Tongue (tissue), 2 donors: ENCODE measurements around the gene TMX1. TPM values are rescaled to one million over a fixed set of nuclear protein-coding genes. Genes with fewer than 3 reads are reported as not detected.
"Not testable (repeated sequence)": the region's sequence is repeated elsewhere in the genome, so short reads cannot be mapped to it uniquely, and the experiment has no call there.

Experiments
- DNase-seq: peaks from one replicate; pipeline ENCODE4 v3.0.0-alpha.2; 2015
- total RNA-seq: library from RNA; depleted of rRNA; stranded (reverse); fragments of >200 nt; gene quantifications from one replicate; pipeline ENCODE4 v1.2.3, GENCODE V29; 2014

TMX1 gene
- total RNA-seq, result 38.2 TPM

- DNase-seq, result peak; percentile 99
Measured at GRCh38 chr14:51239813-51240803, at the start of gene TMX1. TSS of gene TMX1 (plus strand) at chr14:51240247. CDS start at chr14:51240293, 46 bp downstream.

- DNase-seq, result no peak
Measured at GRCh38 chr14:51201890-51202289, 38.2 kb upstream of the TMX1 start.

GRCh38 chr14:51202914-51203665, 37.0 kb upstream of the TMX1 start:
- no peak for DNase-seq

GRCh38 chr14:51203881-51204280, 36.2 kb upstream of the TMX1 start:
- no peak for DNase-seq

GRCh38 chr14:51205486-51205885, 34.6 kb upstream of the TMX1 start:
- DNase-seq, result no peak

GRCh38 chr14:51206462-51206861, 33.6 kb upstream of the TMX1 start:
- DNase-seq, result no peak

GRCh38 chr14:51207621-51208020, 32.4 kb upstream of the TMX1 start:
- no peak for DNase-seq

GRCh38 chr14:51208982-51209381, 31.1 kb upstream of the TMX1 start:
- no peak for DNase-seq

GRCh38 chr14:51209457-51209856, 30.6 kb upstream of the TMX1 start:
- no peak for DNase-seq

GRCh38 chr14:51210594-51210993, 29.5 kb upstream of the TMX1 start:
- no peak for DNase-seq

- DNase-seq, result peak; percentile 56
Measured at GRCh38 chr14:51211149-51211548, 28.9 kb upstream of the TMX1 start.

GRCh38 chr14:51216602-51217001, 23.4 kb upstream of the TMX1 start:
- DNase-seq, result no peak

- peak; percentile 58 for DNase-seq
Measured at GRCh38 chr14:51219473-51220448, 20.3 kb upstream of the TMX1 start.

- DNase-seq, result not testable (repeated sequence)
Measured at GRCh38 chr14:51223463-51223862, 16.6 kb upstream of the TMX1 start.

- DNase-seq, result no peak
Measured at GRCh38 chr14:51224551-51224950, 15.5 kb upstream of the TMX1 start.

- no peak for DNase-seq
Measured at GRCh38 chr14:51225751-51226150, 14.3 kb upstream of the TMX1 start.

GRCh38 chr14:51228391-51228790, 11.7 kb upstream of the TMX1 start:
- no peak for DNase-seq

GRCh38 chr14:51228890-51229289, 11.2 kb upstream of the TMX1 start:
- peak; percentile 13 for DNase-seq

GRCh38 chr14:51236314-51236713, 3.7 kb upstream of the TMX1 start:
- DNase-seq, result no peak

- no peak for DNase-seq
Measured at GRCh38 chr14:51240804-51241380, 845 bp downstream of the TMX1 start.
